A549 (cell line): ENCODE data around the gene SH2B3.

Experiments
- RAD21 ChIP-seq, 2 experiments: fragments of >200 bp in 1 of 2; sonication (Bioruptor Twin) in 1 of 2; formaldehyde crosslinking in 1 of 2; IDR thresholded peaks in 1 of 2; conservative IDR thresholded peaks in 1 of 2; 2 replicates in 1 of 2; 3 replicates in 1 of 2; pipeline ENCODE4 v1.6.1; 2012 to 2018; ENCODE audit warnings: inconsistent platforms in 1 of 2
- TF ChIP-seq, protein P1 (sequence below): fragments of 200-600 bp; sonication (generic); IDR thresholded peaks from 2 replicates; pipeline ENCODE4 v1.6.1; 2016; ENCODE audit warnings: antibody characterized with exemption, mild to moderate bottlenecking, moderate library complexity

DNA sequence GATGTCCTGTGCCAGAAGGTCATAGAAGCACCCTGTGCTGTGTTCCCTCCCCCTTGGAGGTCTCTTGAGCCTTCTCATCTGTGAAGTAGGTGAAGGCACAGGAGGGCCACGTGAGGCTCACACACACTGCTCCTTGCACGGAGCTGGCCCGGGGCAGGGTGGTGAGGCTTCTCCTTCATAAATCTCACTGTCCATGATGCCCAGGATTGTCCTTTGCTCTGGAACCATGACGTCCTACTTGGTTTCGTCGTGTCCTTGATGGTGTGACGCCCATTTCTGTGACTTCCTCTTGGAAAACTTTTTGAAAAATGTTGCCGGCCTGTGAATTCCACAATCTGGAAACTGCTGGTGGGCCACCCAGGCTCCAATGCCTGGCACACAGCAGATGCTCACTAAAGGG lies 34.4 kb downstream of the SH2B3 start:
- TF ChIP-seq, protein P1, sequence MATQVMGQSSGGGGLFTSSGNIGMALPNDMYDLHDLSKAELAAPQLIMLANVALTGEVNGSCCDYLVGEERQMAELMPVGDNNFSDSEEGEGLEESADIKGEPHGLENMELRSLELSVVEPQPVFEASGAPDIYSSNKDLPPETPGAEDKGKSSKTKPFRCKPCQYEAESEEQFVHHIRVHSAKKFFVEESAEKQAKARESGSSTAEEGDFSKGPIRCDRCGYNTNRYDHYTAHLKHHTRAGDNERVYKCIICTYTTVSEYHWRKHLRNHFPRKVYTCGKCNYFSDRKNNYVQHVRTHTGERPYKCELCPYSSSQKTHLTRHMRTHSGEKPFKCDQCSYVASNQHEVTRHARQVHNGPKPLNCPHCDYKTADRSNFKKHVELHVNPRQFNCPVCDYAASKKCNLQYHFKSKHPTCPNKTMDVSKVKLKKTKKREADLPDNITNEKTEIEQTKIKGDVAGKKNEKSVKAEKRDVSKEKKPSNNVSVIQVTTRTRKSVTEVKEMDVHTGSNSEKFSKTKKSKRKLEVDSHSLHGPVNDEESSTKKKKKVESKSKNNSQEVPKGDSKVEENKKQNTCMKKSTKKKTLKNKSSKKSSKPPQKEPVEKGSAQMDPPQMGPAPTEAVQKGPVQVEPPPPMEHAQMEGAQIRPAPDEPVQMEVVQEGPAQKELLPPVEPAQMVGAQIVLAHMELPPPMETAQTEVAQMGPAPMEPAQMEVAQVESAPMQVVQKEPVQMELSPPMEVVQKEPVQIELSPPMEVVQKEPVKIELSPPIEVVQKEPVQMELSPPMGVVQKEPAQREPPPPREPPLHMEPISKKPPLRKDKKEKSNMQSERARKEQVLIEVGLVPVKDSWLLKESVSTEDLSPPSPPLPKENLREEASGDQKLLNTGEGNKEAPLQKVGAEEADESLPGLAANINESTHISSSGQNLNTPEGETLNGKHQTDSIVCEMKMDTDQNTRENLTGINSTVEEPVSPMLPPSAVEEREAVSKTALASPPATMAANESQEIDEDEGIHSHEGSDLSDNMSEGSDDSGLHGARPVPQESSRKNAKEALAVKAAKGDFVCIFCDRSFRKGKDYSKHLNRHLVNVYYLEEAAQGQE: no peak
- no peak for TF ChIP-seq RAD21 (conservative IDR thresholded peaks at IDR 0.05 in 1 of 2, IDR thresholded peaks at IDR 0.05 in 1 of 2)
